NCI-H748 (cell line): Measurements from ENCODE around the gene TMEM209.
"Not testable (repeated sequence)": the region's sequence is repeated elsewhere in the genome, so short reads cannot be mapped to it uniquely, and the experiment has no call there.

Source experiments
- DNase-seq: peaks from one replicate; lab custom pipeline; 2025; ENCODE audit not compliant: unreplicated experiment; lab: John Stamatoyannopoulos, UW

TMEM209 gene

GRCh38 chr7:130218806-130219620, 13.8 kb upstream of the TMEM209 start:
- DNase-seq, result no peak

GRCh38 chr7:130216750-130217149, 11.5 kb upstream of the TMEM209 start:
- DNase-seq, result no peak

- DNase-seq, result no peak
Observed at GRCh38 chr7:130216025-130216424, 10.8 kb upstream of the TMEM209 start.

- no peak for DNase-seq
Observed at GRCh38 chr7:130213828-130214227, 8.6 kb upstream of the TMEM209 start.

GRCh38 chr7:130210181-130210935, 5.2 kb upstream of the TMEM209 start:
- DNase-seq, result no peak

GRCh38 chr7:130208516-130208915, 3.3 kb upstream of the TMEM209 start:
- DNase-seq, result no peak

- DNase-seq, result no peak
Observed at GRCh38 chr7:130207642-130208041, 2.4 kb upstream of the TMEM209 start, which contains the start of gene SSMEM1. Gene SSMEM1 (plus strand): TSS chr7:130207860. CDS start chr7:130207911, 51 bp downstream.

GRCh38 chr7:130207033-130207432, 1.8 kb upstream of the TMEM209 start:
- no peak for DNase-seq

- DNase-seq, result no peak
Observed at GRCh38 chr7:130201796-130202195, 3.4 kb downstream of the TMEM209 start.

- no peak for DNase-seq
Observed at GRCh38 chr7:130197094-130197493, 8.1 kb downstream of the TMEM209 start.

GRCh38 chr7:130196476-130196875, 8.7 kb downstream of the TMEM209 start:
- DNase-seq, result no peak

- DNase-seq, result no peak
Observed at GRCh38 chr7:130195396-130195795, 9.8 kb downstream of the TMEM209 start.

GRCh38 chr7:130191791-130192190, 13.4 kb downstream of the TMEM209 start:
- DNase-seq, result no peak

GRCh38 chr7:130189343-130189742, 15.9 kb downstream of the TMEM209 start:
- DNase-seq, result no peak

- DNase-seq, result no peak
Observed at GRCh38 chr7:130187360-130187759, 17.8 kb downstream of the TMEM209 start.

- DNase-seq, result not testable (repeated sequence)
Observed at GRCh38 chr7:130184349-130184748, 20.9 kb downstream of the TMEM209 start.

- no peak for DNase-seq
Observed at GRCh38 chr7:130182990-130183389, 22.2 kb downstream of the TMEM209 start.

- DNase-seq, result no peak
Observed at GRCh38 chr7:130181263-130181605, 24.0 kb downstream of the TMEM209 start.

GRCh38 chr7:130180571-130181262, 24.5 kb downstream of the TMEM209 start:
- no peak for DNase-seq

GRCh38 chr7:130179631-130180030, 25.6 kb downstream of the TMEM209 start:
- no peak for DNase-seq

- no peak for DNase-seq
Observed at GRCh38 chr7:130178251-130178650, 27.0 kb downstream of the TMEM209 start.
